PC-9 (cell line): ENCODE measurements around the gene STK32B.

Source experiments
- CTCF ChIP-seq: fragments of 200-600 bp; sonication (generic); conservative IDR thresholded peaks from 2 replicates; pipeline ENCODE4 v1.6.1; 2017; ENCODE audit warnings: mixed run types, antibody characterized with exemption, mild to moderate bottlenecking, moderate library complexity
- EZH2 ChIP-seq: fragments of 200-600 bp; sonication (generic); IDR thresholded peaks from 2 replicates; pipeline ENCODE4 v1.8.0; 2017; ENCODE audit warnings: antibody characterized with exemption, low read depth

- TF ChIP-seq CTCF (no peak), EZH2 (no peak)
These were observed 77.3 kb downstream of the STK32B start for GRCh38 chr4:5128569-5128968.
